Keratinocyte (primary cell): ENCODE data around the gene SPOCK3. TPM values are rescaled to one million over a fixed set of nuclear protein-coding genes. Genes with fewer than 3 reads are reported as not detected.

Experiments
- DNase-seq: peaks from one replicate; pipeline ENCODE4 v3.0.0-alpha.2; 2011; ENCODE audit warnings: low read depth, missing footprints, low spot score
- FAIRE-seq: peaks from 2 replicates; lab custom pipeline; 2011; peaks lifted over from hg19 to GRCh38; lab: Jason Lieb, UNC
- H2AFZ ChIP-seq: 2 replicates; pipeline ENCODE4 v1.6.0; 2012; ENCODE audit warnings: low read length, control low read depth, inconsistent platforms; ENCODE audit not compliant: control insufficient read depth
- H3K27ac ChIP-seq: 2 replicates; pipeline ENCODE4 v1.5.1; 2011; ENCODE audit warnings: low read length; ENCODE audit not compliant: control insufficient read depth, insufficient read depth
- H3K27me3 ChIP-seq: 3 replicates; pipeline ENCODE4 v1.6.0; 2011; ENCODE audit warnings: low read length; ENCODE audit not compliant: control insufficient read depth, insufficient read depth; ENCODE audit errors: extremely low read depth
- H3K36me3 ChIP-seq, 2 experiments: 2 replicates in 1 of 2; 3 replicates in 1 of 2; pipeline ENCODE4 v1.5.1; 2011; ENCODE audit warnings: low read length in 2 of 2, mild to moderate bottlenecking in 1 of 2; ENCODE audit not compliant: control insufficient read depth in 2 of 2, insufficient read depth in 2 of 2; ENCODE audit errors: extremely low read depth in 1 of 2
- H3K4me1 ChIP-seq: 3 replicates; pipeline ENCODE4 v1.5.1; 2011; ENCODE audit warnings: low read length; ENCODE audit not compliant: control insufficient read depth, insufficient read depth; ENCODE audit errors: extremely low read depth
- H3K4me2 ChIP-seq: 3 replicates; pipeline ENCODE4 v1.6.0; 2011; ENCODE audit warnings: low read depth, low read length; ENCODE audit not compliant: control insufficient read depth, insufficient read depth; ENCODE audit errors: extremely low read depth
- H3K4me3 ChIP-seq, 3 experiments: fragments of 200-600 bp in 1 of 3; sonication (generic) in 1 of 3; 2 replicates in 2 of 3; 3 replicates in 1 of 3; pipeline ENCODE4 v1.5.1; 2011 to 2016; ENCODE audit warnings: low read length in 3 of 3, mild to moderate bottlenecking in 3 of 3, control low read depth in 2 of 3, inconsistent platforms in 1 of 3, low read depth in 1 of 3, mixed read lengths in 1 of 3, mixed run types in 1 of 3, moderate library complexity in 1 of 3; ENCODE audit not compliant: control insufficient read depth in 2 of 3, insufficient read depth in 2 of 3; ENCODE audit errors: extremely low read depth in 1 of 3
- H3K79me2 ChIP-seq: 2 replicates; pipeline ENCODE4 v1.6.0; 2012; ENCODE audit warnings: low read length; ENCODE audit not compliant: control insufficient read depth, insufficient read depth
- H3K9ac ChIP-seq: 3 replicates; pipeline ENCODE4 v1.6.0; 2011; ENCODE audit warnings: low read length; ENCODE audit not compliant: control insufficient read depth, insufficient read depth; ENCODE audit errors: extremely low read depth
- H3K9me1 ChIP-seq: 3 replicates; pipeline ENCODE4 v1.6.0; 2011; ENCODE audit warnings: low read length; ENCODE audit not compliant: control insufficient read depth, insufficient read depth; ENCODE audit errors: extremely low read depth
- H3K9me3 ChIP-seq: 2 replicates; pipeline ENCODE4 v1.5.1; 2012; ENCODE audit warnings: low read depth, low read length; ENCODE audit not compliant: control insufficient read depth
- H4K20me1 ChIP-seq: 3 replicates; pipeline ENCODE4 v1.6.0; 2011; ENCODE audit warnings: low read length; ENCODE audit not compliant: control insufficient read depth, insufficient read depth; ENCODE audit errors: extremely low read depth
- CTCF ChIP-seq, 3 experiments: IDR thresholded peaks in 1 of 3; conservative IDR thresholded peaks in 1 of 3; optimal IDR thresholded peaks in 1 of 3; 2 replicates in 2 of 3; 3 replicates in 1 of 3; pipeline versions ENCODE3 to v1.5.1; 2011; ENCODE audit warnings: low read length in 3 of 3, mild to moderate bottlenecking in 3 of 3, moderate library complexity in 2 of 3, control low read depth in 1 of 3, inconsistent platforms in 1 of 3; ENCODE audit not compliant: insufficient read depth in 2 of 3; ENCODE audit errors: extremely low read depth in 1 of 3
- EZH2 ChIP-seq: IDR thresholded peaks from one replicate; pipeline ENCODE4 v1.6.1; 2012; ENCODE audit warnings: inconsistent platforms, mild to moderate bottlenecking, low read length, moderate library complexity
- dilution Hi-C: fragments of 300-500 bp; cut with MboI; formaldehyde crosslinking; loops from one replicate; pipeline ENCODE4 v1.7.0; 2020; ENCODE audit warnings: low sequenced_read_pairs; ENCODE audit not compliant: extremely low pct_ligation_motif_present
- polyA plus RNA-seq, 5 experiments: library from polyadenylated mRNA; depleted of rRNA in 3 of 5; stranded (reverse) in 3 of 5; stranded (forward) in 1 of 5; unstranded in 1 of 5; fragments of >200 nt; gene quantifications; 1 replicate in 1 of 5; 2 replicates in 3 of 5; 3 replicates in 1 of 5; pipeline versions ENCODE4 v1.2.1 to v1.2.3, GENCODE V29; 2011 to 2012; ENCODE audit warnings: missing spikeins in 2 of 5, low read depth in 1 of 5, low replicate concordance in 1 of 5

SPOCK3 gene
- polyA plus RNA-seq, 1 donor (not counting 4 experiments of a cell fraction or from before 2014, with no cell fraction given): not detected

DNA sequence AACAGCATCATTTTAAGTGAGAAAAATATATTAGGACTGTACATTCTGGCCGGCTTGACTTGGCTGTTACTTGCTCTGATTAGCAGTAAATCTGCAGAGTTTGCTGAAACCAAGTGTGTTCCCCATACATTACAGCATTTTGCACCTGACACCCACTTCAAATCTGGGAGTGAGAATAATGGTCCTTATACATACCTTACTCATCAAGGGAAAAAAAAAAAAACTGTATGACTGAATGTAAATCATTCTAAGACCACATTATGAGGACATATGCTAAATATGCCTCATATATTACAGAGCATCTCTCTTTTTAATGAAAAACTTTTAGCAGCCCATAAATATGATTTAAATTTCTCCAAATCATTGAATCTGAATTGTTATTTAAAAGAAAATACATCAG lies 406.7 kb downstream of the SPOCK3 start:
- no peak for TF ChIP-seq CTCF (optimal IDR thresholded peaks at IDR 0.05 in 1 of 3, IDR thresholded peaks at IDR 0.05 in 1 of 3, conservative IDR thresholded peaks at IDR 0.05 in 1 of 3; ENCODE audit: extremely low read depth in 1 of 3, insufficient read depth in 2 of 3, low read length in 3 of 3)
- no peak for TF ChIP-seq EZH2
- FAIRE-seq: no peak
- Histone ChIP-seq H4K20me1 (no peaks in the 10 kb centered on the region), H3K9me3 (no peaks in the 10 kb centered on the region), H3K27ac (no peak overlapping the region), H3K9ac (no peak overlapping the region), H3K4me1 (no peaks in the 10 kb centered on the region), H3K36me3 (no peaks in the 10 kb centered on the region), H3K79me2 (no peaks in the 10 kb centered on the region), H3K4me2 (no peak overlapping the region), H2AFZ (no peak overlapping the region), H3K27me3 (no peaks in the 10 kb centered on the region), H3K9me1 (no peaks in the 10 kb centered on the region), H3K4me3 (no peak overlapping the region)
- DNase-seq: no peak
- dilution Hi-C loops: no loop called here

- H3K9ac ChIP-seq: no peak overlapping the region
- H3K4me2 ChIP-seq: no peak overlapping the region
- no peaks in the 10 kb centered on the region for H3K9me3 ChIP-seq
- no peaks in the 10 kb centered on the region for H4K20me1 ChIP-seq
- H2AFZ ChIP-seq: no peak overlapping the region
- H3K4me1 ChIP-seq: no peaks in the 10 kb centered on the region
- H3K27me3 ChIP-seq: no peaks in the 10 kb centered on the region
- FAIRE-seq: no peak
- H3K4me3 ChIP-seq: no peak overlapping the region
- H3K27ac ChIP-seq: no peak overlapping the region
- H3K79me2 ChIP-seq: no peaks in the 10 kb centered on the region
- DNase-seq: no peak
- H3K36me3 ChIP-seq: no peaks in the 10 kb centered on the region
- TF ChIP-seq CTCF (optimal IDR thresholded peaks at IDR 0.05 in 1 of 3, IDR thresholded peaks at IDR 0.05 in 1 of 3, conservative IDR thresholded peaks at IDR 0.05 in 1 of 3; ENCODE audit: extremely low read depth in 1 of 3, insufficient read depth in 2 of 3, low read length in 3 of 3): no peak
- TF ChIP-seq EZH2: no peak
- H3K9me1 ChIP-seq: no peaks in the 10 kb centered on the region
- dilution Hi-C loops: no loop called here
Observed at GRCh38 chr4:166827167-166827566, 407.1 kb downstream of the SPOCK3 start.
